GM21528 (cell line): ENCODE results near the gene VAPA.

Source experiments
- ATAC-seq: cut with Tn5 transposase; IDR thresholded peaks from one replicate; pipeline ENCODE4 v1.9.1; 2021; ENCODE audit warnings: mild to moderate bottlenecking, moderate library complexity; ENCODE audit not compliant: unreplicated experiment, low FRiP score

Gene VAPA

GRCh38 chr18:9913526-9914333 is at the start of gene VAPA:
Gene VAPA (plus strand): TSS chr18:9914016. CDS start chr18:9914257, 241 bp downstream.
- ATAC-seq, result peak; percentile 88

- ATAC-seq, result no peak
These were observed 47.9 kb upstream of the VAPA start for GRCh38 chr18:9865764-9866490.

GRCh38 chr18:9866627-9867026 is 47.2 kb upstream of the VAPA start:
- ATAC-seq, result no peak

GRCh38 chr18:9867071-9867594 is 46.7 kb upstream of the VAPA start:
- no peak for ATAC-seq

- ATAC-seq, result no peak
These were observed 44.7 kb upstream of the VAPA start for GRCh38 chr18:9868857-9869714.

GRCh38 chr18:9869715-9870430 is 43.9 kb upstream of the VAPA start:
- ATAC-seq, result peak; percentile 61

GRCh38 chr18:9870431-9871008 is 43.3 kb upstream of the VAPA start:
- ATAC-seq, result peak; percentile 23

- ATAC-seq, result no peak
These were observed 42.5 kb upstream of the VAPA start for GRCh38 chr18:9871244-9871746.

GRCh38 chr18:9872823-9873222 is 41.0 kb upstream of the VAPA start:
- ATAC-seq, result no peak

GRCh38 chr18:9874728-9875127 is 39.1 kb upstream of the VAPA start:
- no peak for ATAC-seq

GRCh38 chr18:9876212-9876866 is 37.5 kb upstream of the VAPA start:
- no peak for ATAC-seq

GRCh38 chr18:9876867-9877654 is 36.8 kb upstream of the VAPA start:
- ATAC-seq, result no peak

GRCh38 chr18:9877655-9878014 is 36.2 kb upstream of the VAPA start:
- ATAC-seq, result no peak

- no peak for ATAC-seq
These were observed 35.7 kb upstream of the VAPA start for GRCh38 chr18:9878095-9878494.

GRCh38 chr18:9878783-9879242 is 35.0 kb upstream of the VAPA start:
- no peak for ATAC-seq

GRCh38 chr18:9884090-9884489 is 29.7 kb upstream of the VAPA start:
- ATAC-seq, result no peak

- no peak for ATAC-seq
These were observed 29.2 kb upstream of the VAPA start for GRCh38 chr18:9884532-9885140.
